Gastrocnemius medialis (tissue), 4 donors: ENCODE measurements around the gene CCSER1. TPM values are rescaled to one million over a fixed set of nuclear protein-coding genes. Genes with fewer than 3 reads are reported as not detected.

Source experiments
- ATAC-seq, 2 donors: fragments of 150-250 bp; one replicate each; pipeline ENCODE4 v1.9.1; 2016
- DNase-seq, 2 donors: peaks; one replicate each; pipeline ENCODE4 v3.0.0-alpha.2; 2019
- H3K27ac ChIP-seq, 4 donors: fragments of 200-600 bp; sonication (generic); 1 replicate in 1 of 4; 2 replicates in 3 of 4; pipeline ENCODE4 v1.5.1; 2016 to 2018; ENCODE audit warnings: mild to moderate bottlenecking in 2 of 4, moderate library complexity in 1 of 4
- H3K27me3 ChIP-seq, 3 donors: fragments of 200-600 bp; sonication (generic) in 2 of 3; 1 replicate in 1 of 3; 2 replicates in 2 of 3; pipeline versions ENCODE4 v1.5.1 to v1.6.0; 2016 to 2019; ENCODE audit warnings: mild to moderate bottlenecking in 1 of 3, moderate library complexity in 1 of 3
- H3K36me3 ChIP-seq, 2 donors: fragments of 200-600 bp; sonication (generic) in 1 of 2; one replicate each; pipeline ENCODE4 v1.5.1; 2017 to 2018
- H3K4me1 ChIP-seq, 2 donors: fragments of 200-600 bp; sonication (generic) in 1 of 2; one replicate each; pipeline ENCODE4 v1.5.1; 2016 to 2017; ENCODE audit warnings: mild to moderate bottlenecking in 2 of 2
- H3K4me3 ChIP-seq, 4 donors: fragments of 200-600 bp; sonication (generic) in 3 of 4; 1 replicate in 1 of 4; 2 replicates in 3 of 4; pipeline ENCODE4 v1.5.1; 2016 to 2019; ENCODE audit warnings: mild to moderate bottlenecking in 2 of 4
- H3K9me3 ChIP-seq, 3 donors: fragments of 200-600 bp; sonication (generic) in 2 of 3; 1 replicate in 1 of 3; 2 replicates in 2 of 3; pipeline ENCODE4 v1.5.1; 2016 to 2019
- POLR2A ChIP-seq, 2 donors: fragments of 450-650 bp; IDR thresholded peaks; one replicate each; pipeline ENCODE4 v1.6.1; 2017; ENCODE audit warnings: antibody characterized with exemption in 2 of 2, mild to moderate bottlenecking in 2 of 2, moderate library complexity in 2 of 2
- in situ Hi-C, 4 donors: fragments of 200-750 bp; cut with MboI; loops; one replicate each; pipeline versions ENCODE4 v1.15.0 to v1.8.0; 2017; ENCODE audit warnings: low sequenced_read_pairs in 4 of 4
- intact Hi-C: fragments of 100-400 bp; cut with DNase I; formaldehyde crosslinking; loops from one replicate; pipeline ENCODE4 v1.15.1; 2023; ENCODE audit warnings: low total_unique reads
- total RNA-seq, 4 donors: library from RNA; depleted of rRNA; stranded (reverse); fragments of >200 nt; gene quantifications; one replicate each; pipeline versions ENCODE4 v1.1.0 to v1.2.3, GENCODE V29; 2016
- TF ChIP-seq, protein P1 (sequence below), 5 experiments: fragments of 450-650 bp in 3 of 5; fragments of 200-600 bp in 2 of 5; sonication (generic) in 2 of 5; IDR thresholded peaks in 4 of 5; conservative IDR thresholded peaks in 1 of 5; 1 replicate in 4 of 5; 2 replicates in 1 of 5; pipeline ENCODE4 v1.5.1; 2016 to 2019; ENCODE audit warnings: antibody characterized with exemption in 5 of 5, mild to moderate bottlenecking in 3 of 5, moderate library complexity in 3 of 5

The CCSER1 gene
- total RNA-seq, 4 donors from 2014 or later, result 0.39 to 0.83 (median 0.63) TPM

DNA sequence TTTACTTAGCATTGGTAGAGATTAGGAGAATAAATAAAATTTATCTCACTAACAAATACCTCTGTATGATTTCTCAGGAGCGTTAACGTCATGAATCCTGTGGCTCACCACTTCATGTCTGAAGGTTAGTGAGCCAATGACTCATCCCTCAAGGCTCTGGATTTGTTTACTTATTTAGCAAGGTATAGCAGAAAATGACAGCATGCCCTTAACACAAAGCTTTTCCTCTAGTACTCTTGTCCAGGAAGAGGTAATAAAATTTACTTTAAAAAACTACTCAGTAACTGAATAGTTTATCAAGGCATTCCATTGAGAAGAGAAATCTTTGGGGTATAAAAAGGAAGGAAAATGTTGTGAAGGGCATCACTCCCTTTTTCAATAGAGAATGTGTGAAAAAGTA, 823.8 kb downstream of the CCSER1 start:
- no peak for ATAC-seq

DNA sequence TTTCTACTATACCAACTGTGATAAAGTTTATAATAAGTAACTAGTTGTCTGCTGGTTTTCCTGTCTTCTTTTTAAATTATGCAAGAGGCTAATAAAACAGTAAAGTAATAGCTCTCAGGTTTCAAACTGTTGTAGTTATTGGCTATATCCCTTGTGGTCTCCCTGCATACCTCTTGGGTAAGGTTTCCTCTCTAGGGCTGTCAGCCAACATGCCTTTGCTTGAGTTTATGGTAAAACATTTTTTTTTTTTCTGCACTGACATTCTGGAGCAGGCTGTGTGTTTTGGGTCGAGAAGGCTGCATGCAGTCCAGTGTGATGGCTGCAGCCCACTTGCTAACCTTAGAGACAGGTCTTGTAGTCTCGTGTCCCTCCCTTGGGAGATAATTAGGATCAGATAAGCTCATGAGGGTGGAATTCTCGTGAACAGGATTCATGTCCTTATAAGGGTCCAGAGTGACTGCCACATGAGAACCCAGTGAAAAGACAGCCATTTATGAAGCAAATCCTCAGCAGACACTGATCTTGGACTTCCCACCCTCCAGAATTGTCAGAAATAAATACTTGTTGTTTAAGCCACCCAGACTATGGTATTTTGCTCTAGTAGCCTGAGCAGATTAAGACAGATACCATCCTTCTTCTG, 831.2 kb downstream of the CCSER1 start:
- intact Hi-C loops, result no loop called here
- H3K27ac ChIP-seq, result no peak overlapping the region
- no peak for TF ChIP-seq POLR2A (IDR thresholded peaks at IDR 0.05)
- TF ChIP-seq, protein P1, sequence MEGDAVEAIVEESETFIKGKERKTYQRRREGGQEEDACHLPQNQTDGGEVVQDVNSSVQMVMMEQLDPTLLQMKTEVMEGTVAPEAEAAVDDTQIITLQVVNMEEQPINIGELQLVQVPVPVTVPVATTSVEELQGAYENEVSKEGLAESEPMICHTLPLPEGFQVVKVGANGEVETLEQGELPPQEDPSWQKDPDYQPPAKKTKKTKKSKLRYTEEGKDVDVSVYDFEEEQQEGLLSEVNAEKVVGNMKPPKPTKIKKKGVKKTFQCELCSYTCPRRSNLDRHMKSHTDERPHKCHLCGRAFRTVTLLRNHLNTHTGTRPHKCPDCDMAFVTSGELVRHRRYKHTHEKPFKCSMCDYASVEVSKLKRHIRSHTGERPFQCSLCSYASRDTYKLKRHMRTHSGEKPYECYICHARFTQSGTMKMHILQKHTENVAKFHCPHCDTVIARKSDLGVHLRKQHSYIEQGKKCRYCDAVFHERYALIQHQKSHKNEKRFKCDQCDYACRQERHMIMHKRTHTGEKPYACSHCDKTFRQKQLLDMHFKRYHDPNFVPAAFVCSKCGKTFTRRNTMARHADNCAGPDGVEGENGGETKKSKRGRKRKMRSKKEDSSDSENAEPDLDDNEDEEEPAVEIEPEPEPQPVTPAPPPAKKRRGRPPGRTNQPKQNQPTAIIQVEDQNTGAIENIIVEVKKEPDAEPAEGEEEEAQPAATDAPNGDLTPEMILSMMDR (IDR thresholded peaks at IDR 0.05 in 4 of 5, conservative IDR thresholded peaks at IDR 0.05 in 1 of 5), result no peak
- DNase-seq (no peak), ATAC-seq (no peak)
- no peaks in the 10 kb centered on the region for H3K36me3 ChIP-seq
- H3K27me3 ChIP-seq, result no peaks in the 10 kb centered on the region
- in situ Hi-C loops, result no loop called here
- H3K4me3 ChIP-seq, result no peak overlapping the region
- no peaks in the 10 kb centered on the region for H3K4me1 ChIP-seq
- H3K9me3 ChIP-seq, result no peaks in the 10 kb centered on the region

More for the DNA sequence above, 823.8 kb downstream of the CCSER1 start:
- TF ChIP-seq, protein P1 (IDR thresholded peaks at IDR 0.05 in 4 of 5, conservative IDR thresholded peaks at IDR 0.05 in 1 of 5), result no peak
- no peak for TF ChIP-seq POLR2A (IDR thresholded peaks at IDR 0.05)
- no peak overlapping the region for H3K27ac ChIP-seq
- H3K27me3 ChIP-seq, result no peaks in the 10 kb centered on the region
- intact Hi-C loops, result no loop called here
- no peaks in the 10 kb centered on the region for H3K4me1 ChIP-seq
- H3K4me3 ChIP-seq, result no peak overlapping the region
- no peaks in the 10 kb centered on the region for H3K36me3 ChIP-seq
- H3K9me3 ChIP-seq, result no peaks in the 10 kb centered on the region
- DNase-seq, result no peak
- in situ Hi-C loops, result no loop called here

DNA sequence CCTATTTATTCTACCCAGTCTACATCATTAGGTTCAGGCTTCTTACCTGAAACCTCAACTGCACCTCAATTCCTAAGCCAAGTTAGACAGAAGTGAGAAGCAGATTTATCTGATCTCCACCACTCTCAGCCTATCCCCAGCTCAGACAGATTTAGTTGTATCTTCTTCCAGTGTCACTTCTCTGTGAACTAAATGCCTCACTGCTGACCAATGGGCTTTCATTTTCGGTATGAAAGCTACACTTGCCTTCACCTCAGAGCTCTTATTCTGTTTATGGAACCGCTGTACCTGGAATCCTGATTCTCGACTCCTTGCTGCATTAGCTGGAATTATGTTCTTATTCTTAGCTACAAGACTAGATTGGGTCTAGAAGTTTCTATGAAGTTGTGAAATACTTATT, 833.2 kb downstream of the CCSER1 start:
- DNase-seq (no peak), ATAC-seq (no peak)
- Histone ChIP-seq H3K27ac (no peak overlapping the region), H3K4me3 (no peak overlapping the region), H3K9me3 (no peaks in the 10 kb centered on the region), H3K4me1 (no peaks in the 10 kb centered on the region), H3K36me3 (no peaks in the 10 kb centered on the region), H3K27me3 (no peaks in the 10 kb centered on the region)
- intact Hi-C loops, result no loop called here
- TF ChIP-seq, protein P1 (IDR thresholded peaks at IDR 0.05 in 4 of 5, conservative IDR thresholded peaks at IDR 0.05 in 1 of 5), result no peak
- TF ChIP-seq POLR2A (IDR thresholded peaks at IDR 0.05), result no peak
- in situ Hi-C loops, result no loop called here

DNA sequence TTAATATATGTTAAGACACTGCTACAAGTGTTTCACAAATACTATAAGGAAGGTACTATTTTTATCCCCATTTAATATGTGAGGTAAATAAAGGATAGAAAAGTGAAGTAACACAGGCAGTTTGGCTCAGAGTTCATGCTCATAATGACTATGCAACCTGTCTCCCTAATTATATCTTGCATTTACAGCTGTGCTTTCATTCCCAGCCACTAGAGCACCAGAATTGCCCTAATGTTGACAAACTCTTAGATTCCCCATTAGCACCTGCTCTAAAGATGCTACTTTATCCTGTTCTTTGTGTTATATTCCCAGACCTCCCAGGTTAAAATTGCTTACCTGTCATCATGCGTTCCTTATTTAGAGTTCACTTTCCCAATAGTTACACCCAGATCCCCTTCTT, 833.6 kb downstream of the CCSER1 start:
- intact Hi-C loops (no loop called here), in situ Hi-C loops (no loop called here)
- no peaks in the 10 kb centered on the region for H3K36me3 ChIP-seq
- H3K27me3 ChIP-seq, result no peaks in the 10 kb centered on the region
- no peak overlapping the region for H3K4me3 ChIP-seq
- DNase-seq (no peak), ATAC-seq (no peak)
- H3K27ac ChIP-seq, result no peak overlapping the region
- no peaks in the 10 kb centered on the region for H3K4me1 ChIP-seq
- TF ChIP-seq, protein P1 (IDR thresholded peaks at IDR 0.05 in 4 of 5, conservative IDR thresholded peaks at IDR 0.05 in 1 of 5), result no peak
- no peak for TF ChIP-seq POLR2A (IDR thresholded peaks at IDR 0.05)
- no peaks in the 10 kb centered on the region for H3K9me3 ChIP-seq

DNA sequence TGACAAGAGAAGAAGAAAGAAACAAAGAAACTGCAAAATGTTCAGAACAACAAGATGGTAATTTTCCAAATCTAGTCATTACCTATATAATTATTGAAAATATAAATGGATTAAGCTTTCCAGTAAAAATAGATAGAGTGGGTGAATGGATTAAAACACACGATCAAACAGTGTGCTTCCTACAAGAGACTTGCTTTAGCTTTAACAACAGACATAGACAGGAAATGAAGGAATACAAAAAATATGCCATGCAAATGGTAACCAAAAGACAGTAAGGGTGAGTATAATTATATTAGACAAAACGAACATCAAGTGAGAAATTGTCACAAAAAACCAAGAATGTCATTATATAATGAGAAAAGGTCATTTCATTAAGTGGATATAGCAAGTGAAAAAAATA, 842.8 kb downstream of the CCSER1 start:
- Histone ChIP-seq H3K27me3 (no peaks in the 10 kb centered on the region), H3K4me3 (no peak overlapping the region), H3K36me3 (no peaks in the 10 kb centered on the region), H3K27ac (no peak overlapping the region), H3K4me1 (no peaks in the 10 kb centered on the region), H3K9me3 (no peaks in the 10 kb centered on the region)
- ATAC-seq (no peak), DNase-seq (no peak)
- intact Hi-C loops, result no loop called here
- in situ Hi-C loops, result no loop called here
- TF ChIP-seq, protein P1 (IDR thresholded peaks at IDR 0.05 in 4 of 5, conservative IDR thresholded peaks at IDR 0.05 in 1 of 5), result no peak
- no peak for TF ChIP-seq POLR2A (IDR thresholded peaks at IDR 0.05)
